Measurements from ENCODE around the gene EMD. TPM values are rescaled to one million over a fixed set of nuclear protein-coding genes. Genes with fewer than 3 reads are reported as not detected.
"Not testable (repeated sequence)": the region's sequence is repeated elsewhere in the genome, so short reads cannot be mapped to it uniquely, and the experiment has no call there.

EMD gene
- total RNA-seq, 4 donors from 2014 or later: 36.5 to 71.6 (median 57.2) TPM

DNA sequence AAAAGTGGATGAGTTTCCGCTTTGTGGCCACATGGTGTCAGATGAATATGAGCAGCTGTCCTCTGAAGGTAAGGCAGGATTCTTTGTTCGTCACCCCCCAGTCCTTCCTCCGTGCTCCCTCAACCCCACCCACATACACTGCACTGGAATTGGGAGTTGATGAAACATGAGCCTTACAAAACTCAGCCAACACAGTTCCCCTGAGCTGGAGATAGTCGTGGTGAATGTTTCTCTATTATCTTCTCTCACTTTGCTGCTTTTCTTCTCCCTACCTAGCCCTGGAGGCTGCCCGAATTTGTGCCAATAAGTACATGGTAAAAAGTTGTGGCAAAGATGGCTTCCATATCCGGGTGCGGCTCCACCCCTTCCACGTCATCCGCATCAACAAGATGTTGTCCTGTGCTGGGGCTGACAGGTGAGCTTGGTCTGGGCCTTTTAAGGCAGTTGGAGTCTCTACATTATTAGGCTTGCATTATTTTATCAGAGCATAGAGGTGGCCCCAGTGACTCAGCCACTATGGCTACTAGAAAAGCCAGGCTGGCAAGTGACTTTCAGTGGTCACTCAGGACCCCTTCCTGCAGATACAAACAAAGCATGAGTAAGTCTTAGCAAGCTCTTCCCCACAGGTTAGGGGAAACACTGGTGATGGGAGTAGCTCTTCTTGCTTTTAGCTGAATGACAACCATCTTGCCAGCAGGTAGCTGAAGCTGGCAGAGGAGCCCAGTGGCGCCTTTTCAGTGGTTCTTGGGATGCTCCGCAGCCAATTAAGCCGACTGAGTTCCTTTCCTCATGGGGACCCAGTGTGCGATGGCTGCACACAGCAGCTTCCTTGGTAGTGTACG lies 20.7 kb downstream of the EMD start:
- no peaks in the 10 kb centered on the region for H3K9me3 ChIP-seq
- no peak for DNase-seq
- H3K4me1 ChIP-seq: peaks cover 9% of the 10 kb centered on the region in 2 donors
- WGBS, 2 donors: 31 to 53% methylated on average over 9 to 12 of the region's 14 CpGs
- H3K27ac ChIP-seq: peak overlapping the region; percentile 32 to 97 (median 94)
- H3K4me3 ChIP-seq (replicated peaks in 1 of 3): peak overlapping the region in 1 of 3 donors; percentile 51
- no peaks in the 10 kb centered on the region for H3K27me3 ChIP-seq
- H3K36me3 ChIP-seq: peaks cover 19 to 25% of the 10 kb centered on the region in 2 donors
- intact Hi-C loops (cut with DNase I): loop anchor here (5.0 kb wide), 1 partner anchor 133 kb away; no protein-coding TSS in a partner anchor
- TF ChIP-seq CTCF (IDR thresholded peaks at IDR 0.05) (no peak), POLR2A (IDR thresholded peaks at IDR 0.05) (no peak)

DNA sequence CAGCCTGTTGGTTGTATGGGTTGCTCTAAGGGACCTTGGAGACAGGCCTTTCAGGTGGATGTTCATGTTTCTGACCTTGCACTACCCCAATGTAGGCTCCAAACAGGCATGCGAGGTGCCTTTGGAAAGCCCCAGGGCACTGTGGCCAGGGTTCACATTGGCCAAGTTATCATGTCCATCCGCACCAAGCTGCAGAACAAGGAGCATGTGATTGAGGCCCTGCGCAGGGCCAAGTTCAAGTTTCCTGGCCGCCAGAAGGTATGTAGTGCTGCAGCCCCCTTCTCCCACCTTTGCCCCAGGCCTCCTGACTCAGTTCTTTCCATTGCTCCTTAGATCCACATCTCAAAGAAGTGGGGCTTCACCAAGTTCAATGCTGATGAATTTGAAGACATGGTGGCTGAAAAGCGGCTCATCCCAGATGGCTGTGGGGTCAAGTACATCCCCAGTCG lies 21.3 kb downstream of the EMD start:
- H3K9me3 ChIP-seq; H3K4me1 ChIP-seq; H3K27ac ChIP-seq; H3K27me3 ChIP-seq; H3K4me3 ChIP-seq (replicated peaks in 1 of 3); DNase-seq: not testable (repeated sequence)
- 64% methylated on average over 2 of the region's 6 CpGs; no CpG with 5 or more reads in 1 of the 2 donors for WGBS, 2 donors
- peaks cover 19 to 25% of the 10 kb centered on the region in 2 donors for H3K36me3 ChIP-seq
- intact Hi-C loops (cut with DNase I): loop anchor here (5.0 kb wide), 1 partner anchor 132 kb away; no protein-coding TSS in a partner anchor

- 69 to 77% methylated on average over 4 of the region's 6 CpGs for WGBS, 2 donors
- peaks cover 19 to 25% of the 10 kb centered on the region in 2 donors for H3K36me3 ChIP-seq
- H3K9me3 ChIP-seq: no peaks in the 10 kb centered on the region
- no peak for DNase-seq
- no peaks in the 10 kb centered on the region for H3K27me3 ChIP-seq
- intact Hi-C loops (cut with DNase I): loop anchor here (5.0 kb wide), 1 partner anchor 131 kb away; no protein-coding TSS in a partner anchor
- no peak overlapping the region for H3K27ac ChIP-seq
- no peak overlapping the region for H3K4me3 ChIP-seq (replicated peaks in 1 of 3)
- peaks cover 9% of the 10 kb centered on the region in 2 donors for H3K4me1 ChIP-seq
- TF ChIP-seq CTCF (IDR thresholded peaks at IDR 0.05): no peak
- TF ChIP-seq POLR2A (IDR thresholded peaks at IDR 0.05): no peak
Measured at GRCh38 chrX:154401045-154401799, 22.1 kb downstream of the EMD start.

- Histone ChIP-seq H3K9me3 (no peaks in the 10 kb centered on the region), H3K27ac (no peak overlapping the region), H3K4me1 (peaks cover 9% of the 10 kb centered on the region in 2 donors), H3K36me3 (peaks cover 19 to 25% of the 10 kb centered on the region in 2 donors), H3K4me3 (replicated peaks in 1 of 3) (no peak overlapping the region), H3K27me3 (no peaks in the 10 kb centered on the region)
- WGBS, 2 donors: 54 to 55% methylated on average over 3 to 6 of the region's 6 CpGs
- TF ChIP-seq POLR2A (IDR thresholded peaks at IDR 0.05) (no peak), CTCF (IDR thresholded peaks at IDR 0.05) (no peak)
- DNase-seq: no peak
- intact Hi-C loops (cut with DNase I): loop anchor here (5.0 kb wide), 1 partner anchor 130 kb away; no protein-coding TSS in a partner anchor
Measured at GRCh38 chrX:154401918-154402621, 23.0 kb downstream of the EMD start.

DNA sequence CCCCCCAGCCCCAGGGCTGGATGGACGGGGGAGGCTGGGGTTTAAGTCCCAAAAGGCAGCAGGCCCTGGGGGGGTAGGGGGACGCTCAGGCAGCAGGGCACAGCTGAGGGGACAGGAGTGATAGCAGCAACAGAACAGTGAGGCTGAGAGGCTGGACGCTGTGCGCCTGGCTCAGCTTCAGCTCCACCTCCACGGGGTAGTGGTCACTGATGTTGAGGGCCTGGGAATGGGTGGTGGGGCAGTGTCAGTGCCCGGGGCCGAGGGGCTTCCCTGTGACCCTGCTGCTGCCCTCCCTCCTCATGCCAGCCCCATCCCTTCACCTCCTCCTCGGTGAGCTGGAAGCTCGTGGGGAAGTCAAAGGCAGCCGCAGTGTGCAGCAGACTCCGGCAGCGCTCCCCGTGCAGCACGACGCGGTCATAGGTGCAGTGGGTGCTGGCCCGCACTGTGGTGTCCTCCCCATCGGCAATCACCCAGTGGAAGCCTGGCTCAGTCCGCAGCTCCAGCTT lies 23.6 kb downstream of the EMD start:
- TF ChIP-seq POLR2A (IDR thresholded peaks at IDR 0.05) (no peak), CTCF (IDR thresholded peaks at IDR 0.05) (no peak)
- H3K9me3 ChIP-seq: no peaks in the 10 kb centered on the region
- no peak overlapping the region for H3K4me3 ChIP-seq (replicated peaks in 1 of 3)
- H3K27me3 ChIP-seq: no peaks in the 10 kb centered on the region
- peaks cover 19 to 25% of the 10 kb centered on the region in 2 donors for H3K36me3 ChIP-seq
- DNase-seq: no peak
- H3K4me1 ChIP-seq: peaks cover 9% of the 10 kb centered on the region in 2 donors
- 64 to 80% methylated on average over 2 to 5 of the region's 19 CpGs for WGBS, 2 donors
- H3K27ac ChIP-seq: no peak overlapping the region
- intact Hi-C loops (cut with DNase I): loop anchor here (5.0 kb wide), 1 partner anchor 130 kb away; no protein-coding TSS in a partner anchor

Measured in thyroid gland (tissue), 4 donors.